Activated CD8-positive, alpha-beta T cell treated with anti-CD3 and anti-CD28 coated beads for 36 hours (primary cell): Measurements from ENCODE around the gene FLACC1. TPM values are rescaled to one million over a fixed set of nuclear protein-coding genes. Genes with fewer than 3 reads are reported as not detected.

Experiments used
- ATAC-seq: fragments of 200-7000 bp; cut with Tn5 transposase; one replicate; pipeline ENCODE4 v1.10.0; 2021; ENCODE audit warnings: mild to moderate bottlenecking, moderate library complexity
- CTCF ChIA-PET: fragments of 350-600 bp; sonication (Branson Sonifier 250); formaldehyde crosslinking; loops from one replicate; lab custom pipeline; 2021; ENCODE audit warnings: antibody characterized with exemption; lab: Charles Lee
- POLR2A ChIA-PET: fragments of 350-600 bp; sonication (Branson Sonifier 250); formaldehyde crosslinking; loops from one replicate; lab custom pipeline; 2021; ENCODE audit warnings: antibody characterized with exemption; lab: Charles Lee
- DNase-seq: peaks from one replicate; pipeline ENCODE4 v3.0.0-alpha.2; 2020
- H3K27ac Mint-ChIP-seq: one replicate; pipeline ENCODE4 v1.8.0; 2021; ENCODE audit warnings: mild to moderate bottlenecking, mixed read lengths
- H3K27me3 Mint-ChIP-seq: one replicate; pipeline ENCODE4 v1.8.0; 2021; ENCODE audit warnings: mixed read lengths
- H3K36me3 Mint-ChIP-seq: one replicate; pipeline ENCODE4 v1.8.0; 2021; ENCODE audit warnings: low read depth, mixed read lengths
- H3K4me1 Mint-ChIP-seq: one replicate; pipeline ENCODE4 v1.8.0; 2021; ENCODE audit warnings: low read depth, mixed read lengths
- H3K4me3 Mint-ChIP-seq: one replicate; pipeline ENCODE4 v1.8.0; 2021; ENCODE audit warnings: mild to moderate bottlenecking, moderate library complexity, mixed read lengths
- H3K9me3 Mint-ChIP-seq: one replicate; pipeline ENCODE4 v1.8.0; 2021; ENCODE audit warnings: mixed read lengths
- CTCF ChIP-seq: fragments of 200-600 bp; IDR thresholded peaks from one replicate; pipeline ENCODE4 v1.8.0; 2022; ENCODE audit warnings: antibody characterized with exemption, mild to moderate bottlenecking
- intact Hi-C: fragments of 100-400 bp; cut with micrococcal nuclease; formaldehyde crosslinking; loops from one replicate; pipeline ENCODE4 v1.10.0; 2022
- total RNA-seq, 2 experiments: library from RNA; stranded (reverse); gene quantifications; one replicate each; pipeline ENCODE4 v1.2.3, GENCODE V29; 2021

FLACC1 gene
- total RNA-seq, 2 experiments from 2014 or later, result 0.59 to 0.76 TPM

GRCh38 chr2:201279079-201279478, 78.1 kb downstream of the FLACC1 start:
- Mint-ChIP-seq H3K27ac (peak overlapping the region; percentile 22), H3K4me1 (peaks cover 23% of the 10 kb centered on the region), H3K36me3 (peaks cover 49% of the 10 kb centered on the region), H3K9me3 (no peaks in the 10 kb centered on the region), H3K4me3 (no peak overlapping the region), H3K27me3 (no peaks in the 10 kb centered on the region)
- no peak for TF ChIP-seq CTCF
- no peak for ATAC-seq
- ChIA-PET CTCF (interaction anchor here (1.0 to 2.2 kb wide), 2 partner anchors 42 to 104 kb away, joined by 3 to 7 read pairs; no protein-coding TSS in a partner anchor), POLR2A (interaction anchor here (1.4 kb wide), 2 partner anchors 10 to 18 kb away, joined by 3 to 5 read pairs; partner anchors contain the start of gene CASP8)
- intact Hi-C loops, result no loop called here
- DNase-seq, result no peak

- intact Hi-C loops, result no loop called here
- Mint-ChIP-seq H3K27me3 (no peaks in the 10 kb centered on the region), H3K4me1 (peaks cover 42% of the 10 kb centered on the region), H3K36me3 (peaks cover 68% of the 10 kb centered on the region), H3K27ac (peak overlapping the region; percentile 11), H3K4me3 (no peak overlapping the region), H3K9me3 (no peaks in the 10 kb centered on the region)
- TF ChIP-seq CTCF, result no peak
- no peak for ATAC-seq
- CTCF ChIA-PET, result interaction anchor here (1.0 to 3.0 kb wide), 4 partner anchors 10 to 87 kb away, joined by 3 to 11 read pairs (median 6); no protein-coding TSS in a partner anchor
- POLR2A ChIA-PET, result interaction anchor here (0.7 to 1.5 kb wide), 6 partner anchors 8 to 366 kb away, joined by 3 to 6 read pairs (median 3); no protein-coding TSS in a partner anchor
- no peak for DNase-seq
Measured at GRCh38 chr2:201276511-201276910, 80.6 kb downstream of the FLACC1 start.

- Mint-ChIP-seq H3K9me3 (no peaks in the 10 kb centered on the region), H3K4me3 (no peak overlapping the region), H3K36me3 (peaks cover 70% of the 10 kb centered on the region), H3K27ac (no peak overlapping the region), H3K4me1 (peaks cover 44% of the 10 kb centered on the region), H3K27me3 (no peaks in the 10 kb centered on the region)
- ChIA-PET POLR2A (interaction anchor here (0.7 to 1.5 kb wide), 2 partner anchors 8 to 42 kb away, joined by 3 to 4 read pairs; no protein-coding TSS in a partner anchor), CTCF (interaction anchor here (1.8 to 3.0 kb wide), 2 partner anchors 13 to 44 kb away, joined by 8 to 11 read pairs; no protein-coding TSS in a partner anchor)
- DNase-seq (no peak), ATAC-seq (no peak)
- intact Hi-C loops, result no loop called here
- TF ChIP-seq CTCF, result no peak
Measured at GRCh38 chr2:201275990-201276389, 81.2 kb downstream of the FLACC1 start.

GRCh38 chr2:201275069-201275468, 82.1 kb downstream of the FLACC1 start:
- no peak for TF ChIP-seq CTCF
- ChIA-PET POLR2A (interaction anchor here (1.1 to 1.7 kb wide), 2 partner anchors 10 kb away, joined by 3 to 5 read pairs; no protein-coding TSS in a partner anchor), CTCF (interaction anchor here (0.7 to 0.8 kb wide), 2 partner anchors 12 to 180 kb away, joined by 3 read pairs; no protein-coding TSS in a partner anchor)
- intact Hi-C loops, result no loop called here
- Mint-ChIP-seq H3K36me3 (peaks cover 71% of the 10 kb centered on the region), H3K27me3 (no peaks in the 10 kb centered on the region), H3K27ac (peak overlapping the region; percentile 9), H3K4me3 (no peak overlapping the region), H3K4me1 (peaks cover 43% of the 10 kb centered on the region), H3K9me3 (no peaks in the 10 kb centered on the region)
- DNase-seq, result no peak
- no peak for ATAC-seq
